HG03558 (cell line): ENCODE results near the gene RSAD2.
"Not testable (repeated sequence)": the region's sequence is repeated elsewhere in the genome, so short reads cannot be mapped to it uniquely, and the experiment has no call there.

Experiments used
- ATAC-seq: cut with Tn5 transposase; IDR thresholded peaks from one replicate; pipeline ENCODE4 v1.9.1; 2021; ENCODE audit warnings: moderate number of reproducible peaks; ENCODE audit not compliant: unreplicated experiment; ENCODE audit errors: extremely low read depth

Gene RSAD2

DNA sequence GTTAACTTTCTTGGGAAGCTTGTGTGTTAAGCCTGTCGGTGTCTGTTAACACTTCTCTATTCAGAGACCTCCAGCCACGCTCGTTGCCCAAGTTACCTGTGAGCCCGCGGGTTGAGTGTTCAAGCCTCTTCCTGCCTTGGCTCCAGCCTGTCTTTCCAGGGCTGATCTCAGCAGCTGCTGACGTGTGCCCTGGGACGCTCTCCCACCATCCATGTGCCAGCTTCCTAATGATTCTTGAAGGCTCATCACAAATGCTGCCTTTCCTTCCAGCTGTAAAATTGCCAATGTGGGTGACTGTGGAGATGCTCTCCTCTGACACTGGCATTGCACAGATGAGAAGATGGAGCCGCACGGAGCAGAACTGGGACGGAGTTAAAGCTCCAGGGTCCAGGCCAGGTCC is 45.7 kb downstream of the RSAD2 start:
- ATAC-seq, result no peak

DNA sequence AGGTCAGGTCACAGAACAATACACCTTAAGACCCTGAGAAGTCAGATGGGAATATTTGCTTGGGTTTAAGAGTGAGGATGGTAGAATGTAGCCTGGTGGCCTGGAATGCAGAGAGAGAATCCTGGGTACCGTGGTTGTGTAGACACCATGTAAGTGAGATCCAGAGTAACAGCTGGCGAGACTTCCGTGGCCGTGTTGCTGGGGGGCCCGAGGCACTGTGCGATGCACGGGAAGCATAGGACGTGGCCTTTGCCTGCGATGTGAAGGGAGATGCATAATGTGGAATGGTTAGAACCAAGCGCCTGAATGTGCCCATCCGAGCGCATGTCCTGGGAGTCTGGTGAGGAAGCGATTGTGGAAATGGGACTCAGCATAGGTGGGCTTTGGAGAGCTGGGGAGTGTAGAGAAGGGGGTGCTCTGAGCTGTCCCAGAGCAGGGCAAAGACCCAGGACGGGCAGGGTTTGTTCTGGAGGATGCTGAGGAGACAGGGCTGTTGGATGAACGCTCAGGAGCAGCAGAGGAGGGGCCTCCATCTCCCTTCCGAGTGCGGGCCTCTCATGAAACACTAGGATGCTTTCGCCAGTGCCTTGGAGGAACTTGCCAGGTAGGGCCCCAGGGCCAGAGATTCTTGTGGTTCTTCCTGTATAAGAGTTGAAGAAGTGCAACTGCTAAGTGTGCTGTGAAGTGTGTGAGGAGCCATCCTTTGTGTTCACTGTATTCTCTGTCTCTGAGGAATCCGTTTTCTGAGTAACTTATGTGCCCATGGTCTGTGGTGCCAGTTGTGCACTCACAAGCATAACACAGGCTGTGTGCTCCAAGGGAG is 46.7 kb downstream of the RSAD2 start:
- ATAC-seq, result no peak

DNA sequence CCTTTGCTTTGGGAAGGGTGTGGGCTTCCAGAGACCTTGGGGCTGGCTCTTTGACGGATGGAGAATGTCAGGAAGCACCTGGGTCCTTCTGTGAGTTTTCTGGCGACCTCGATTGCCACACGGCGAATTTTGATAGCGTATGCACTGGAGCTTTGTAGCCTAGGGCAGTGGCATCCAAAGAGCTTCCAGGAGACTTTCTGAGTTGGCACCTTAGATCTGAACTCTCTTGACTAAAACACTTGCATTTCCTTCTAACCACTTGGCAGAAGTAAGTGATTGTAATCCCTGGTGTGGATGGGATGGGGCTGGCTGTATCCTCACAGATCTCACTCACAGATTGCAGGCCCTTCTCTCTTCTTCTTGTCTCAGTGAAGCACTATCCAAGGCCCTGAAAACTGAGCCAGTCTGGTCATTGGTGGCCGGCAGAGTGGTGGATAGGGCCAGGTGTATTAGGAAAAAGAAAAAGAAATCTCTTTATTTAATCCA is 47.4 kb downstream of the RSAD2 start:
- no peak for ATAC-seq

DNA sequence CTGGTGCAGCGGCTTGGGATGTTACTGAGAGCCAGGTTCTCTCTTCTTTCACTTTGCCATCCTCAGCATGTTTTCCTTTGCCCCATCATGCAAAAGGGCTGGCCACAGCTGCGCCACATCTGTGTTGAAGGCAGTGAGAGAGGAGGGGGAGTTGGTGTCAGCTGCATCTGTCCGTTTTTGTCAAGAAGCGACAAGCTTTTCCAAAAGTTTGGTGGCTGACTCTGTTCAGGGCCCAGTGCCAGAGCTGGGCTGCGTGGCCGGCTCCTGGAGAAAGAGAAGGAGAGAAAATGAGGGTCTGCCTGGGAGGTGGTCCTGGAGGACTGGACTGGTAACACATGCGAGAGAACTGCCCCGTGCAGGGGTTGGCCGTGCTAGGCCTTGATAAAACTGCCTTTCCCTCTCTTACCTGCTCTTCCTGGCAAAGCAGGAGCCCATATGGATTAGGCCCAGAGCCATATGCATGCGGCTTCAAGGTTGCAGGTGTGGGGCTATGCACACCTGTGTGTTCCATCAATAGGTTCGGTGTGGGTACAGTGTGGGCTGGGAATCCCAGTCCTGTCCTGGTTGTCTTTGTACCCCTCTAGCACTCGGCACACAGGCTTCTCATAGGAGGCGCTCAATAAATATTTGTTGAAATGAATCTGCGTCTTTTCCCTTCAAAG is 48.6 kb downstream of the RSAD2 start:
- no peak for ATAC-seq

DNA sequence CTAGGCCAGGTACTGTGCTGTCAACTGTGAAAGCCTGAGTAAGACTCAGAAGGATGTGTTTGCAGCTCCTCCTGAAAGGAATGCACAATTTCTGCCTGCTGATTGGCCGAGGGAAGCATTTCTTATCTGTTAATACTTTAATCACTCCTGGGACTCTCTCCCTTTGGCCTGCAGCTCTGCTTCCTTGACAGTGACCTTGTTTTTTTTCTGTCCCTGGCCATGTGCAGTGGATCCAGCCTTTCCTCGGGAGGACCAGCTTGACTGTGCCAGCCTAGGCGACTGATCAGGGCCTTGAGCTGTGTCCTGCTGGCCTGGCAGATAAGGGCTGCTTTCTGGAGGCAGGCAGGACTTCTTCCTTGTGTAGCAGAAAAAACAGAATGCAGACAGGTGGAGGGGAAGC is 49.6 kb downstream of the RSAD2 start:
- no peak for ATAC-seq

DNA sequence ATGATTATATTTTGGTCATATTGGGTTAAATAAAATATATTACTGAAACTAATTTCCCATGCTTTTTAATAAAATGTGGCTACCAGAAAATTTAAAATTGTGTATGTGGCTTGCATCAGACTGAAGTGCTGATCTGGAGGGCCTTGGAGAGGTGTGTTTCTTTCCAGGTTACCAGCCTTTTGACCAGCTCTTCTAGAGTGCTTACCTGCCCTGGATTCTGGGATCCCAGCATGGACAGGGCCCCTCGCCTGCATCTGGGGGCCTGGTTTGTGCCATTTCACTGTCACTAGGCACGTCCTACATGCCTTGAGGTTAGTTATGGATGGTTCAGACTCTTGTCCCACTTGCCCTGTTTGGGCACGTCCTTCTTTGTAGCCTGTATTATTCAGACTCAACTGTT is 50.2 kb downstream of the RSAD2 start:
- no peak for ATAC-seq

DNA sequence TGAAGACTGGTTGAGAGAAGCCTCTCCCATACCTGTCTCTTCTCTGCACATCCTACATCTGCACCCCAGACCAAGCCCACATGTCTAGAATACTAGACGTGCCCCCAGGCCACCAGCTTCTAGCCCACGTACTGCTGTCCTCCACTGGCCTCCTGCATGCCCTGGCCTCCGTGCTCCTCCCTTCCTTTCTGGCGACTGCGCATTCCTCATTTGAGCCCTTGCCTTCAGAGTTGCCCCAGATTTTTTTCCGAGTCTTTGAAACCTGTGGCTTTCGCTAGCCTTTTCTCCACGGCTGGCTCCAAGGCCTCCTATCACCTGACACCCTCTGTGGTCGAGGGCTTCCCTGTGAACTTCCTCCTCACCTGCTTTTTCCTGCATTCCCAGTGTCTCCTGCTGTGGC is 50.9 kb downstream of the RSAD2 start:
- ATAC-seq, result no peak

DNA sequence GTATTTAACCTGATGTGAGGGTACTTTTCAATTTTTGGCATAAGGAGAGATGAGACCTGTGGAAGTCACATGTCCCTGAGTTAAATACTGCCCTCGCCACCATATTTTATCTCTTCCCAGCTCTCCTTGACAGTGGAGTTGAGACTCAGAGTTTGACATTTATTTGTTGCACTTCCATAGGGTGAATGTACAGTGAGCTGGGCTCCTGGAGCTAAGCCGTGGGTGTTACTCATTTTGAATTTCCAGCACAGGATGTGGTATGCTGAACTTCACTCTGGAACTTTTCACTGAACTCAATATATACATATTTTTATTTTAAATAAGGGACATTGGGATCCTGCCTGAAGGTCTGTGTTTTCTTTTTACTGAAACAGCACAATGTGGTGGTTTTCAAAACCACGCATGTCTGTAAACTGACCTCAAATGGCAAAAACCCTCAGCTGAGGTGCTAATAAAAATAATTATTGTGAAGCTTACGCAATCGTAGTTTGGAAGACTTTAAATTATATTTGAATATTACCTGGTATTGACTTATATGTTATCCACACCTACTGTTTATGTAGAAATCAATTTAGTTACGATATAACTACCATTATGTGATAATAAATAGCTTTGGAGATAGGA is 51.7 kb downstream of the RSAD2 start:
- no peak for ATAC-seq

DNA sequence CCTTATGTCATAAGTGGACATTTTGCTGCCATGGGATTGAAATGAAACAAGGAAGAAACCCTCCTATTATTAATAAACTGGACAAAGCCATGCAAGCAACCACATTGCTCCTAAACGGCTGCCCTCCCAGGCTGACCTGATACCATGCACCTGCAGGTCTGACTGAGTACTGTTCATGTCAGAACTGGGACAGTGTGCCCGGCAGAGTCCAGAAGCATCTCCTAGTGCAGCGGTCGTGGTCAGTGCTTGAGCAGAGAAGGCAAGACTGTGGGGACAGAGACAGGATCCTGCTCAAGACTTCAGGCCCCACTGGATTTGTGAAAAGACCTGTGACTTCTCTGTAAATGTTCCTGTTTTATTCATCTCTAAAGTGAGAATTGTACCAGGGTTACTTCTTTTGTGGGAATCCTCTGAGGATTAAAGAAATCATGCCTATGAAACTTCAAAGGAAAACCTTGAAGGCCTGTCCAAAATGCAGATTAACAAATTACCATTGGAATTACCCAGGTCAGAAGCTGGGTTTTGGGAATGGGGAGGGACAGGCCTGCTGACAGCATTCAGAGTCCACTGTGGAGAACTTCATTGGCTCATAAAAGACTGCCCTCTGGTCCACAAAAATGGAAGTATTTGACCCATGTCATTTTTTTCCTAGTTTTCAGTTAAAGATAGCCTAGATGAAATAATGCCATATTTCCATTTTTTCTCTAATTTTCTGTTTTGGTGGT is 53.5 kb downstream of the RSAD2 start:
- no peak for ATAC-seq

DNA sequence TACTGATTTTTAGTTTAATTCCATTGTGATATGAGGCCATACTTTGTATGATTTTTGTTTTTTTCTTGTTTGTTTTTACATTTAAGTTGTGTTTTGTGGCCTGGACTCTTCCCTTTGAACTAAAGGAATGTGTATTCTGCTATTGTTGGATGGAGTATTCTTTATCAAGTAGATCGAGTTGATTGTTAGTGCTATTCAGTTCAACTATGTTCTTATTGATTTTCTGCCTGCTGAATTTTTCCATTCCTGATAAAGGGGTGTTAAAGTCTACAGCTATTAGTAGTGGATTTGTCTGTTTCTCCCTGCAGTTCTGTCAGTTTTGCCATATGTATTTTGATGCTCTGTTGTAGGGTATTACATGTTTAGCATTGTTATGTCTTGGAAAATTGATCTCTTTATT is 54.2 kb downstream of the RSAD2 start:
- ATAC-seq, result no peak

DNA sequence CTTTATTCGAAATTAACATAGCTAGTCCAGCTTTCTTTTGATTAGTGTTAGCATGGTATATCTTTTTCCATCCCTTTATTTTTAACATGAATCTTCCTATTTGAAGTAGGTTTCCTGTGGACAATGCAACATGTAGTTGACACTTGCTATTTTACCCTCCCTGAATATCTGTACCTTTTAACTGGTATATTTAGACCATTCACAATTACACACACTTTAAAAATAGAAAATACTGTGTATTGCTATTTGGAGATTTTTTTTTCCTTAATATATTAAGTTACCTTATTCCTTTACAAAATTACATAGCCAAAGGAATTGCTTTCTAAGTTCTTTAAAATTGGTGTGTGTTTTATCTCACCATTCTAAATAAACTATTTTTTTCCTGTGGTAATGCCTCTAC is 54.6 kb downstream of the RSAD2 start:
- no peak for ATAC-seq

DNA sequence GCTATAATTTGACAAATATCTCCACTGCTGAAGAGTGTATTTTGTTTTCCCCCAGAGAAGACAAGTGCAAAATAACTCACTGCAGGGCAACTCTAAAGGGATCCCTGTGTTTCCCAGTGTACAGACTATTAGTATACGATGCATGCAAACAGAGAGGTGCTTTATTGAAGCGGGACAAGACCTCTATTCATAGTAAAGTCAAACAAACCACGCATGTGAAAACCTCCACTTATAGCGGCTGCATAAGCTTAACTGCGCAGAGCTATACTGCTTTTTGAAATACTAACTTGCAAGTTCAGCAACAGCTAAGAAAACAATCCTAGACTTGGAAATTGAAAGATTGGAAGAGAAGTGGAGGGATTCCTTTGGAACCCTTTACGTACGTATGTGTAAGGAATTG is 55.3 kb downstream of the RSAD2 start:
- no peak for ATAC-seq

DNA sequence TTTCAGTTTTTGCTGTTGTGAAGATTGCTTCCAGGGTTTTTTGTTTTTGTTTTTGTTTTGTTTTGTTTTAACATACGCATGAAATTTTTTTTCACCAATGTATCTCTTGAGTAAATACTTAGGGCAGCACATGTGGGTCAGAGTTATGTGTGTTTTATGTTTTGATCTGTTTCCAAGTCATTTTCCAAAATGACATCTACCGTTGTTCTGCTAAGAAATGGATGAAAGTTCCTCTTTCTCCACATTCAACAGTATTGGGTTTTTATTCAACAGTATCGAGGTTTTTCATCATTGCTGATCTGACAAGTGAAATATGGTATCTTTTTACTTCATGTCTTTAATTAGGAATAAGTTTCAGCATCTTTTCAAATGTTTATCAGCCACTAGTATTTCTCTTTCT is 56.3 kb downstream of the RSAD2 start:
- no peak for ATAC-seq

DNA sequence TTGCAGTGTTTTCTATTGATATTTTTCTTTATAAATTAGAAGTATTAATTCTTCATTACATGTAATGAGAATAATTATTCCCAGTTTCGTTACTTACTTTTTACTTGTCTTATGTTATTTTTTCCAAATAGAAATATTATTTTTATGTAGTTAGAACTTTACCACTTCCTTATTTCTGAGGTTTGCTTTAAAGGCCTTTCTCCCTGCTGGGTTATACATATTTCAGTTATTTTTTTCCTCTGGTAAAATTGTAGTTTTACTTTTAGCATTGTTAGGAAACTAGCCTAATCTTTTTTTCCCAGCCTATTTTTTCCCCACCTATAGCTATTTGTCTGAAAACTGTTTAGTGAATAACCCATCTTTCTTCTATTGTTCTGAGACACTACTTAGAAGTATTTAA is 56.8 kb downstream of the RSAD2 start:
- no peak for ATAC-seq

DNA sequence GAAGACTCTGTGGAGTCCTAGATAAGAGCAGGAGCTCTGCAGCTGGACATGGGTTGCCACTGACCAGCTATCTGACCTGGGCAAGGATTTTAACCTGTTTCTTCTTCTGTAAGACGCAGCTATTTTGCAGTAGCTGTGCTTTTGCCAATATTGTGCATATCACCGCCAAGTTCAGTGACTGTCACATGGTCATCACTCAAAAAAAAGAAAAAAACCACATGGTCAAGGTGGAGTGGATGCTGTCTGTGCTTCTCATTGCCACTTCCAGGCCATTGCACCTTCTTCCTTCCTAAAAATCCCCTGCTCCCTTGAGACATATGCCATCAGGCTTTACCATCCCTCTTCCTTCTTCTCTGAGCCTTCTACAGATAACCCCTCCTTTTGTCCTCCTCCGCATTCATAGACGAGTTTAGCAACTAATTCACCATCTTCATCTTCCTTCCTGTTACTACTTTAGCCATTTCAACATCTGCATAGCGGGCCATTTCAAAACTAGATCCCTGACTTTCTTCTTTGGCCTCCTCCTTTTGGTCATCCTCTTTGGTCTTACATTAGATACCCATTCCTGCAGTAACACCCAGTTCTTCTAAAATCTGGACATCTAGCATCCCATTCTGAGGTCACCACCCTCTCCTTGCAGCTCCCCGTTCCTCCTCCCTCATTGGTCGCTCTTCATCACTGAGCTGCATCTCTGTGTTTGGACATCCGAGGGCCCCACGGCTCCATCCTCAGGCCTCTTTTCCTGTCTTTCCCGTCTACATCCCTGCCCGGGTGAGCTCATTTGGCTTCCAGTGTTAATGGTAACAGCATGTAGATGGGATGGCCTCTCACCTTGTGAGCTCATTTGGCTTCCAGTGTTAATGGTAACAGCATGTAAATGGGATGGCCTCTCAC is 57.4 kb downstream of the RSAD2 start:
- ATAC-seq, result no peak

DNA sequence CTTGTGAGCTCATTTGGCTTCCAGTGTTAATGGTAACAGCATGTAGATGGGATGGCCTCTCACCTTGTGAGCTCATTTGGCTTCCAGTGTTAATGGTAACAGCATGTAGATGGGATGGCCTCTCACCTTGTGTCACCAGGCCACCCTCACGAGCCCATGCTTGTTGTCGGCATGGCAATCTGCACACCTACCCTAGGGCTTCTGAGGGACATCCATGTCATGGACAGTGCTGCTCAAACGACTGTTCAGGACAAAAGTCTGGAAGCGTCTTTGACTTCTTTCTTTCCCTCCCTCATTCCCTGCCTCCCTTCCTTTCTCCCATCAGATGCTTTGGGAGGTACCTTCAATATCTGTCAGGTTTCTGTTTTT is 58.1 kb downstream of the RSAD2 start:
- ATAC-seq, result not testable (repeated sequence)

DNA sequence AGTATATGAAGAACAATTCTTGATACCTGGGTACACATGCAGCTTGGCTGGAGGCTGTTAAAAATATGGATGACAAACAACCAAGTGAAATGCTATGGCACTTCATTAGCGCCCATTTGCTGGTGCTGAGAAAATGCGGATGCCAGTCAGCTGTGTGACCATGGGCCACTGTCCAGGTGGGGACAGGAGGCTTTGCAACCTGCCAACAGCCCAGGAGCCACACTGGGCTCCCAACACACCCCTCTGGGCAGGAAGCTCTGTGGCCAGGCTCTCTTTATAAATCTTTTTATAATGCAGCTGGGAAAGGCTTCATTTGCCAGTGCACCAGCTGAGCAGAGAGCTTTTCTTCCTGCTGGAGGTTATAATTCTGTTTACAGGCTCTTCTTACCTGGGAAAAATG is 59.6 kb downstream of the RSAD2 start:
- ATAC-seq, result no peak

DNA sequence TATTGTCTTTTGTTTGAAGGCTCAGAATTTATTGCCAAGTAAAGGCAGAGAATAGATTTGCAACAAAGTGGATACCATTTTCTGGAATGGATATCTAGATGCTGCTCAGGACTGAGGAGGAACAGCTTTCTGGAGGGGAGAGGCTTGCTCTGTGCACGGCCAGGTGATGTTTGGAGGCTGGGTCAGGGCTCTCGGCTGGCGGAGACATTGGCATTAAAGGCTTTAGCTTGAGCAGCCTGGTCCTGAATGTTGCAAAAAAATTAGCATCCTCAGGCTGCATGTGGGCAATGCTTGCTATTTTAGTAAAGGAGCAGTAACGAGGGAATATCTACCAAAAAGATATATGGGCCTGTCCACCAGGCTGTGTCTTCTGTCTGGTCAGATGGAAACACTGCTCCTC is 60.0 kb downstream of the RSAD2 start:
- no peak for ATAC-seq

DNA sequence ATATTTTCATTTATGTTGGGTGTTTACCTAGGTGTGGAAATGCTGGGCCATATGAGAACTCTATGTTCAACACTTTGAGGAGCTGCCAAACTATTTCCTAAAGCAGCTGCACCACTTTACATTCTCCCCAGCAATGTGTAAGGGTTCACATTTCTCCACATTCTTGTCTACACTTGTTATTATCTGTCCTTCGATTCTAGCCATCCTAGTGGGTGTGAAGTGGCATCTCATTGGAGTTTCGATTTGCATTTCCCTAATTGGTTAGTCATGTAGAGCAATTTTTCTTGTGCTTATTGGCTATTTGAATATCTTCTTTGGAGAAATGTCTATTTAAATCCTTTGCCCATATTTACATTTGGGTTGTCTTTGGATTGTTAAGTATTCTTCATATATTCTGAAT is 61.5 kb downstream of the RSAD2 start:
- no peak for ATAC-seq

DNA sequence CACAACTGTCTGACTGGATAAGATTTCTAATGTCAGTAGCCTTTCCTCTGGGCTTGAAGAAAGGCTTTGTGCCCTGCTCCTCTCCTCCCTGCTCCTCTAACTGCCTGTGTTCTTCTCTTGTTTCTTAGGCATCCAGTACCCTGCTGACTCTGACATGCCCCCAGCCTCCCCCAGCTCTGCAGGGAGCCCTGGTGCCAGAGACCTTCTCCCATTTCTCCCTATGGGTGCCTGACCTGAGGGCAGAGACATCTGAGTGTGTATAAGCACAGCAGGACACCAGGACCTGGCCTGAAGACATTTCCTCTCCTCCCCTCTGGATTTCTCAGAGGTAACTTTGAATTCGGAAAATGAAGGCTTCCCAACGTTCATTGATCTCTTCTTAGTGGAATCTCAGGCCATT is 63.2 kb downstream of the RSAD2 start:
- no peak for ATAC-seq
